Neutrophil (primary cell): ENCODE results near the gene PCSK2.

Source experiments
- H3K27ac ChIP-seq: fragments of 200-600 bp; sonication (generic); 2 replicates; pipeline ENCODE4 v1.5.1; 2016; ENCODE audit warnings: mild to moderate bottlenecking, moderate library complexity
- H3K27me3 ChIP-seq: fragments of 200-600 bp; sonication (generic); 2 replicates; pipeline ENCODE4 v1.6.0; 2016; ENCODE audit warnings: mild to moderate bottlenecking
- H3K36me3 ChIP-seq: fragments of 200-600 bp; sonication (generic); 2 replicates; pipeline ENCODE4 v1.5.1; 2017
- H3K4me1 ChIP-seq, 2 experiments: fragments of 200-600 bp in 1 of 2; sonication (generic) in 1 of 2; 1 replicate in 1 of 2; 2 replicates in 1 of 2; pipeline versions ENCODE4 v1.5.1 to v1.6.1; 2013 to 2016; ENCODE audit warnings: low read depth in 1 of 2, low read length in 1 of 2, mild to moderate bottlenecking in 1 of 2, moderate library complexity in 1 of 2; ENCODE audit not compliant: control insufficient read depth in 1 of 2, insufficient read depth in 1 of 2
- H3K4me3 ChIP-seq, 2 experiments: fragments of 200-600 bp in 1 of 2; sonication (generic) in 1 of 2; 1 replicate in 1 of 2; 2 replicates in 1 of 2; pipeline ENCODE4 v1.5.1; 2013 to 2016; ENCODE audit warnings: low read depth in 1 of 2, low read length in 1 of 2, mild to moderate bottlenecking in 1 of 2, moderate library complexity in 1 of 2
- H3K9me3 ChIP-seq: fragments of 200-600 bp; sonication (generic); 2 replicates; pipeline ENCODE4 v1.5.1; 2016
- TF ChIP-seq, protein P1 (sequence below): fragments of 200-600 bp; sonication (generic); IDR thresholded peaks from 2 replicates; pipeline ENCODE4 v1.5.1; 2016; ENCODE audit warnings: antibody characterized with exemption

PCSK2 gene

DNA sequence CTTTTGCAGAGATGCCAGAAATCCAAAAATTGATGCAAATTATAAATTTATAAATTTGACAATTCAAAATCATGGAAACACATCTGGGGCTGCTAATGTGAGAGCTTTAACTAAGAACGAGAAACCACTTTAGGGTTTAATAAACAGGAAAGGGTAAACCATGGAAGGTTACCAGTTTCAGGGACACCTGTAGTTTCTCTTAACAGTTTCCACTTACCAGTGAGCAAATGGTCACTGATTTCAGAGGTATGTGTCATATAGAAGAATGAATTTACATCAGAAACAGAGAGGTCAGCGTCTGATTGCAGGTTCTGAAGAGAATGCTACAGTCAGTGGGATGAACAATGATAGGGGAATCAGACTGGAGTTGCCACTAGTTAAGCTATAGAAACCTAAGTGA is 24.8 kb upstream of the PCSK2 start:
- Histone ChIP-seq H3K4me1 (no peaks in the 10 kb centered on the region), H3K4me3 (no peak overlapping the region), H3K9me3 (no peaks in the 10 kb centered on the region), H3K27ac (no peak overlapping the region), H3K27me3 (peaks cover 9% of the 10 kb centered on the region), H3K36me3 (no peaks in the 10 kb centered on the region)
- TF ChIP-seq, protein P1, sequence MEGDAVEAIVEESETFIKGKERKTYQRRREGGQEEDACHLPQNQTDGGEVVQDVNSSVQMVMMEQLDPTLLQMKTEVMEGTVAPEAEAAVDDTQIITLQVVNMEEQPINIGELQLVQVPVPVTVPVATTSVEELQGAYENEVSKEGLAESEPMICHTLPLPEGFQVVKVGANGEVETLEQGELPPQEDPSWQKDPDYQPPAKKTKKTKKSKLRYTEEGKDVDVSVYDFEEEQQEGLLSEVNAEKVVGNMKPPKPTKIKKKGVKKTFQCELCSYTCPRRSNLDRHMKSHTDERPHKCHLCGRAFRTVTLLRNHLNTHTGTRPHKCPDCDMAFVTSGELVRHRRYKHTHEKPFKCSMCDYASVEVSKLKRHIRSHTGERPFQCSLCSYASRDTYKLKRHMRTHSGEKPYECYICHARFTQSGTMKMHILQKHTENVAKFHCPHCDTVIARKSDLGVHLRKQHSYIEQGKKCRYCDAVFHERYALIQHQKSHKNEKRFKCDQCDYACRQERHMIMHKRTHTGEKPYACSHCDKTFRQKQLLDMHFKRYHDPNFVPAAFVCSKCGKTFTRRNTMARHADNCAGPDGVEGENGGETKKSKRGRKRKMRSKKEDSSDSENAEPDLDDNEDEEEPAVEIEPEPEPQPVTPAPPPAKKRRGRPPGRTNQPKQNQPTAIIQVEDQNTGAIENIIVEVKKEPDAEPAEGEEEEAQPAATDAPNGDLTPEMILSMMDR = no peak

DNA sequence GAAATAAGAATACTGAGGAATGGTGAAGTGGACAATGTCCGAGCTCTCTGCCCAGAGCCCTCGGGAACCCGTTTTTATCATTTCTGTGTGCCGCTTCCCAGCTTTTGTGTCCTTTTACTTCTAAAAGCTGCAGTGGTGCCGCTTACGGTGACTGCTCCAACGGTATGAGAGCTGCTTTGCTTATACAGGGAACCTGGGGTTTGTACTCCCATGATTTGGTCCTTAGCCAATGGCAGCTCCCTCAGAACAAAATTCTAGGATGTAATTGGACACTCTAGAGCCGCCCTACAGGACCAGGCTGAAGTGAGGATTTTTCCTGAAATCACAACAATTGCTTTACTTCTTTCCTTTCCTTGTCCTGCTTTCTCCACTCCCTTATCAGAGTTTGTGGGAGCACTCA is 24.2 kb upstream of the PCSK2 start:
- Histone ChIP-seq H3K27ac (no peak overlapping the region), H3K36me3 (no peaks in the 10 kb centered on the region), H3K27me3 (peaks cover 9% of the 10 kb centered on the region), H3K4me1 (no peaks in the 10 kb centered on the region), H3K4me3 (no peak overlapping the region), H3K9me3 (no peaks in the 10 kb centered on the region)
- TF ChIP-seq, protein P1 = no peak

DNA sequence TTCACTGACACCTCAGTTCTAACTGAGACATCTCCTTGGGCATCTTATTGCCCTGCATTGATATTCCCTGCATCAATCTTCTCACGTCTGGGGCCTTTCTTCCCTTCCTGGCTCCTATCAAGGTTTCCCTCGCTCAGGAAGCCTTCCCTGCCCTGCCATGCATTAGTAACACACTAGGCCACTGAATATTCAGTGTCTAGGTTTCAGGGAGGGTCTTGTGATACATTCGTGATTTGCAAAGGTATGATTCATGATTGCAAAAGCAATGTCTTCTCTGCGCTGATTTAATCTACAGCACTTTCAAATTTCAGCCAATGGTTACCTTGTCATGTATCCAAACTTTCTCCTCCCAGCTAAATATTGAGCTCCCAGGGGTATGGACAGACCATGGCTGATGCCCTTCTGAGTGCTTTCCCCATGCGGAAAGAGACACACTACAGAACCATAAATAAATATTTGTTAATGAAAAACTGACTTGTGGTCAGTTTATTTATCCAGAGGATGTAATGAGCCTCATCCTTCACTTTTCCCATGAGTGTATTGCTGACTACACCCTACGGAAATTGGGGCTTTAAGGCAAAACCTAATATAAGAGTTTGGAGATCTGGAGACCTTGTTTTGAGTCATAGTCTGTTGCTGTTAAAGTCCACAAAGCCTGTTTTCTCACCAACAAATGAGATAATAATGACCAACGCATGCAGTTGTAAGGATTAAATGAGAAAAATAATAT is 21.6 kb upstream of the PCSK2 start:
- Histone ChIP-seq H3K4me3 (no peak overlapping the region), H3K9me3 (no peaks in the 10 kb centered on the region), H3K27me3 (peaks cover 9% of the 10 kb centered on the region), H3K27ac (no peak overlapping the region), H3K36me3 (no peaks in the 10 kb centered on the region), H3K4me1 (no peaks in the 10 kb centered on the region)
- TF ChIP-seq, protein P1 = no peak

DNA sequence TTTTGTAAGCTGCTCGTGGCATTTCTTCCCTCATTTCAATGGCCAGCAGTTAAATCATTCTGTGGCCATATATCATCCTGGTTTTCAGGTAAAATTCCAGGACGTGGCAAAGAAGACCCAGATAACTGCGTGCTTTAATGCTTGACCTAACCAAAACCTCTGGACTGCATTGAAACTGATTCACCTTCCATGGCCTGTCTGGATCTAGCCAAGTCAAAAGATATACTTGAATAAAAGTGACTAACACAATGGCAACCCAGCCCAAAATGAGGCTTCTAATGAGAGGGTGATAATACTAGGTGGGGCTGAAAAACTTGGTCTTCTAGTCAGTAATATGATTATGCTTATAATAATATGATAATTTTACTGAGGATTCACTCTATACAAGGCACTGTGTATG is 16.5 kb upstream of the PCSK2 start:
- TF ChIP-seq, protein P1 = no peak
- H3K9me3 ChIP-seq = no peaks in the 10 kb centered on the region
- H3K4me1 ChIP-seq = no peaks in the 10 kb centered on the region
- no peak overlapping the region for H3K27ac ChIP-seq
- no peaks in the 10 kb centered on the region for H3K27me3 ChIP-seq
- H3K36me3 ChIP-seq = no peaks in the 10 kb centered on the region
- no peak overlapping the region for H3K4me3 ChIP-seq

DNA sequence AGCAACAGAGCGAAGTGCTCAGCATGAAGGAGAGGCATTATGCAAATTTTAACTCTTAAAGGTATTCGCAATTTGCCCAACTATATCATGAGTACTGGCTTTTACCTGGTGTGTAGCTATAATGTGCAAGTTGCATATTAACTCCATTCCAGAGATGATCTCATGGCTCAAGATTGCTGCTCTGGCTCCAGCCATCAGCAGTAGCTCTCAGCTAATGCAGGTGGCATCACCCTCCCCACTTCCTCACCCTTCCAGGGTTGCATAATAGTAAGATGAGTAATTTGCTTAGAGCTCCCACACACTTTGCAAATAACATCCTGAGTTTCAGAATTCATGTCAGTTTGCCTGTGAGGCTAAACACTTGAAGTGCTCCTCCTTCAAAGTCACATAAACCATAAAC is 15.9 kb upstream of the PCSK2 start:
- Histone ChIP-seq H3K4me1 (no peaks in the 10 kb centered on the region), H3K9me3 (no peaks in the 10 kb centered on the region), H3K27me3 (no peaks in the 10 kb centered on the region), H3K36me3 (no peaks in the 10 kb centered on the region), H3K4me3 (no peak overlapping the region), H3K27ac (no peak overlapping the region)
- TF ChIP-seq, protein P1 = no peak
